K562 (cell line): ENCODE measurements around the gene NOL4L. TPM values are rescaled to one million over a fixed set of nuclear protein-coding genes. Genes with fewer than 3 reads are reported as not detected.
A peak's percentile ranks its signal among the peaks of the same experiment; 100 is the strongest.

Source experiments
- ATAC-seq: fragments of 200-7000 bp; cut with Tn5 transposase; 3 replicates; pipeline ENCODE4 v1.9.1; 2020; ENCODE audit warnings: moderate library complexity
- BruUV-seq: library from RNA; stranded (reverse); fragments of 400-500 nt; replicated peaks from 2 replicates; lab custom pipeline; 2021; lab: Mats Ljungman, UMichigan
- CTCF ChIA-PET: fragments of 300-600 bp; formaldehyde crosslinking; extraction: SDS; loops from one replicate; lab custom pipeline; 2021; ENCODE audit warnings: low intra/inter-chr PET ratio; lab: Yijun Ruan, JAX
- POLR2A ChIA-PET: fragments of 300-600, 350-650 bp; sonication (Branson Sonifier 250); formaldehyde crosslinking; extraction: SDS; loops from one replicate; lab custom pipeline; 2021; ENCODE audit warnings: antibody characterized with exemption, inconsistent platforms; lab: Yijun Ruan, JAX
- DNase-seq, 4 experiments: peaks; one replicate each; pipeline versions ENCODE4 v3.0.0 to v3.0.0-alpha.2; 2011 to 2018; ENCODE audit warnings: low spot score in 3 of 4, mixed read lengths in 3 of 4; ENCODE audit errors: extremely low read depth in 1 of 4
- FAIRE-seq: peaks from 2 replicates; lab custom pipeline; 2011; peaks lifted over from hg19 to GRCh38; lab: Jason Lieb, UNC
- H2AFZ ChIP-seq: 2 replicates; pipeline ENCODE4 v1.6.0; 2011; ENCODE audit warnings: low read depth, low read length, control low read depth, inconsistent platforms
- H3K27ac ChIP-seq: fragments of 200-600 bp; 3 replicates; pipeline ENCODE4 v1.8.0; 2011; ENCODE audit warnings: low read depth, mild to moderate bottlenecking, control low read depth, inconsistent platforms, low read length, moderate library complexity, mixed read lengths; ENCODE audit errors: extremely low read depth
- H3K27me3 ChIP-seq, 2 experiments: fragments of 300-600 bp in 1 of 2; 2 replicates in 1 of 2; 3 replicates in 1 of 2; pipeline versions ENCODE4 v1.6.0 to v1.8.0; 2011; ENCODE audit warnings: inconsistent platforms in 2 of 2, low read length in 2 of 2, mild to moderate bottlenecking in 1 of 2, mixed read lengths in 1 of 2, moderate library complexity in 1 of 2; ENCODE audit not compliant: control insufficient read depth in 2 of 2, insufficient read depth in 2 of 2
- H3K36me3 ChIP-seq: fragments of 300-600 bp; 3 replicates; pipeline ENCODE4 v1.8.0; 2011; ENCODE audit warnings: mild to moderate bottlenecking, low read length, inconsistent platforms; ENCODE audit not compliant: control insufficient read depth, insufficient read depth
- H3K4me1 ChIP-seq, 2 experiments: fragments of 200-600 bp in 1 of 2; replicated peaks in 1 of 2; 2 replicates in 1 of 2; 3 replicates in 1 of 2; pipeline versions ENCODE4 v1.5.1 to v1.8.0; 2011; ENCODE audit warnings: inconsistent platforms in 2 of 2, low read length in 2 of 2, mild to moderate bottlenecking in 1 of 2, mixed read lengths in 1 of 2, moderate library complexity in 1 of 2; ENCODE audit not compliant: control insufficient read depth in 2 of 2, insufficient read depth in 2 of 2
- H3K4me2 ChIP-seq: 2 replicates; pipeline ENCODE4 v1.6.1; 2011; ENCODE audit warnings: low read length, control low read depth, inconsistent platforms, mixed read lengths; ENCODE audit not compliant: insufficient read depth
- H3K4me3 ChIP-seq: fragments of 200-600 bp; sonication (generic), shearing (Covaris generic); 2 replicates; pipeline ENCODE4 v1.5.1; 2016; ENCODE audit warnings: control low read depth, inconsistent platforms
- H3K79me2 ChIP-seq: fragments of 200-600 bp; 3 replicates; pipeline ENCODE4 v1.8.0; 2011; ENCODE audit warnings: low read length, inconsistent platforms; ENCODE audit not compliant: control insufficient read depth, insufficient read depth
- H3K9ac ChIP-seq, 2 experiments: 2 replicates each; pipeline versions ENCODE4 v1.6.0 to v1.6.1; 2011; ENCODE audit warnings: low read depth in 2 of 2, low read length in 2 of 2, control low read depth in 1 of 2, inconsistent platforms in 1 of 2, mild to moderate bottlenecking in 1 of 2, mixed read lengths in 1 of 2; ENCODE audit not compliant: insufficient read depth in 1 of 2
- H3K9me1 ChIP-seq: one replicate; pipeline ENCODE4 v1.6.0; 2011; ENCODE audit warnings: inconsistent platforms, mild to moderate bottlenecking, low read length, moderate library complexity; ENCODE audit not compliant: control insufficient read depth, insufficient read depth
- H3K9me3 ChIP-seq: replicated peaks from 2 replicates; pipeline ENCODE4 v1.5.1; 2011; ENCODE audit warnings: low read depth, low read length, inconsistent platforms; ENCODE audit not compliant: control insufficient read depth, insufficient read depth
- H4K20me1 ChIP-seq: replicated peaks from 2 replicates; pipeline ENCODE4 v1.6.1; 2011; ENCODE audit warnings: low read length, inconsistent platforms, mixed read lengths; ENCODE audit not compliant: control insufficient read depth, insufficient read depth
- BCOR ChIP-seq: fragments of 450-650 bp; IDR thresholded peaks from 2 replicates; pipeline ENCODE4 v1.6.1; 2016
- GTF2A2 ChIP-seq: IDR thresholded peaks from 2 replicates; pipeline ENCODE4 v1.6.1; 2016; ENCODE audit warnings: mild to moderate bottlenecking, missing genetic modification characterization, missing compliant biosample characterization
- HDAC2 ChIP-seq: fragments of 450-650 bp; IDR thresholded peaks from 2 replicates; pipeline ENCODE4 v1.6.1; 2016; ENCODE audit warnings: mild to moderate bottlenecking
- IRF1 ChIP-seq: sonication (generic); formaldehyde crosslinking; IDR thresholded peaks from 2 replicates; pipeline ENCODE4 v1.8.0; 2022; ENCODE audit warnings: missing genetic modification reagents, mild to moderate bottlenecking, borderline replicate concordance
- MYNN ChIP-seq, 2 experiments: sonication (generic); formaldehyde crosslinking in 1 of 2; IDR thresholded peaks; 2 replicates each; pipeline versions ENCODE4 v1.5.0 to v1.6.1; 2016 to 2020; ENCODE audit warnings: antibody characterized with exemption in 1 of 2, missing genetic modification reagents in 1 of 2
- NBN ChIP-seq: fragments of 450-650 bp; IDR thresholded peaks from 2 replicates; pipeline ENCODE4 v1.6.1; 2016; ENCODE audit warnings: low read depth, mild to moderate bottlenecking
- NELFE ChIP-seq: IDR thresholded peaks from 2 replicates; pipeline ENCODE4 v1.6.1; 2011; ENCODE audit warnings: mild to moderate bottlenecking; ENCODE audit not compliant: insufficient read depth, insufficient read length
- PCBP2 ChIP-seq: fragments of 200-400 bp; formaldehyde crosslinking; IDR thresholded peaks from 2 replicates; pipeline ENCODE4 v1.6.1; 2018; ENCODE audit warnings: low read length, low read depth, mild to moderate bottlenecking, moderate library complexity; ENCODE audit not compliant: poor library complexity, severe bottlenecking
- RBFOX2 ChIP-seq: fragments of 200-400 bp; formaldehyde crosslinking; IDR thresholded peaks from 2 replicates; pipeline ENCODE4 v1.6.1; 2017; ENCODE audit warnings: low read depth, mild to moderate bottlenecking, low read length, moderate library complexity
- RNF2 ChIP-seq: sonication (generic); IDR thresholded peaks from 2 replicates; pipeline ENCODE4 v1.6.1; 2016
- TEAD4 ChIP-seq, 2 experiments: sonication (generic) in 1 of 2; formaldehyde crosslinking in 1 of 2; IDR thresholded peaks; 2 replicates each; pipeline versions ENCODE4 v1.6.1 to v1.8.0; 2012 to 2022; ENCODE audit warnings: borderline replicate concordance in 1 of 2, inconsistent platforms in 1 of 2, low read length in 1 of 2, mild to moderate bottlenecking in 1 of 2, missing genetic modification reagents in 1 of 2
- THRB ChIP-seq: fragments of 450-650 bp; formaldehyde crosslinking; conservative IDR thresholded peaks from 2 replicates; pipeline ENCODE4 v1.4.0; 2022; ENCODE audit warnings: mild to moderate bottlenecking, missing genetic modification characterization
- ZFP36 ChIP-seq: fragments of 150-350 bp; IDR thresholded peaks from 2 replicates; pipeline ENCODE4 v1.6.1; 2018; ENCODE audit warnings: low read length, low read depth; ENCODE audit not compliant: partially characterized antibody
- ZNF263 ChIP-seq: sonication (generic); formaldehyde crosslinking; IDR thresholded peaks from 2 replicates; pipeline ENCODE4 v1.8.0; 2022; ENCODE audit warnings: mild to moderate bottlenecking, missing genetic modification reagents, borderline replicate concordance
- ZNF695 ChIP-seq: fragments of 450-650 bp; formaldehyde crosslinking; IDR thresholded peaks from 2 replicates; pipeline ENCODE4 v1.4.0; 2020; ENCODE audit warnings: mild to moderate bottlenecking, moderate library complexity
- ZNF699 ChIP-seq: fragments of 250-450 bp; sonication (Bioruptor Pico); IDR thresholded peaks from 2 replicates; pipeline ENCODE4 v1.8.0; 2021; ENCODE audit warnings: mild to moderate bottlenecking, moderate library complexity; ENCODE audit not compliant: insufficient replicate concordance
- ZNF717 ChIP-seq: fragments of 250-450 bp; sonication (Bioruptor Pico); IDR thresholded peaks from 2 replicates; pipeline ENCODE4 v1.5.0; 2021
- WGBS: fragments of 100-300 bp; shearing (Covaris generic); methylation state at CpG from one replicate; pipeline ENCODE4 v1.1.6; 2016; ENCODE audit warnings: low coverage, mixed read lengths; ENCODE audit not compliant: insufficient coverage; ENCODE audit errors: missing lambda C conversion rate; 5-methylcytosine and 5-hydroxymethylcytosine counted together
- in situ Hi-C: fragments of 300-500 bp; cut with MboI; formaldehyde crosslinking; loops from 4 replicates; pipeline ENCODE4 v1.15.0; 2018; ENCODE audit warnings: inconsistent platforms, mixed read lengths
- intact Hi-C: fragments of 100-400 bp; cut with micrococcal nuclease; formaldehyde crosslinking; loops from 2 replicates; pipeline ENCODE4 v1.14.2; 2022
- polyA plus RNA-seq, 8 experiments: library from polyadenylated mRNA; depleted of rRNA in 4 of 8; stranded (reverse) in 5 of 8; unstranded in 3 of 8; fragments of >200 nt; fragmentation: Nextera tagmentation in 2 of 8; fragmentation: Illumina TruSeq in 1 of 8; extraction: Ambion mirVana in 2 of 8; extraction: Trizol in 1 of 8; gene quantifications; 2 replicates each; pipeline versions ENCODE4 v1.2.1 to v1.2.3, GENCODE V29; 2011 to 2014; ENCODE audit warnings: inconsistent platforms in 1 of 8, missing spikeins in 1 of 8
- total RNA-seq, 7 experiments: library from RNA; depleted of rRNA in 6 of 7; stranded (reverse); fragments of >200 nt in 6 of 7; fragmentation: Illumina TruSeq in 2 of 7; extraction: Trizol in 2 of 7; gene quantifications; 2 replicates each; pipeline versions ENCODE4 v1.2.1 to v1.2.3, GENCODE V29; 2011 to 2021; ENCODE audit warnings: low replicate concordance in 1 of 7
- TF ChIP-seq, protein P1 (sequence below), 2 experiments: fragments of 250-450 bp in 1 of 2; fragments of 450-650 bp in 1 of 2; sonication (Bioruptor Pico) in 1 of 2; IDR thresholded peaks; 2 replicates each; pipeline versions ENCODE4 v1.6.1 to v1.8.0; 2016 to 2021; ENCODE audit warnings: mild to moderate bottlenecking in 2 of 2, moderate library complexity in 2 of 2, missing compliant biosample characterization in 1 of 2, missing genetic modification characterization in 1 of 2

NOL4L gene
- total and polyA plus RNA-seq, 9 of the 15 experiments (the other 6 are each of a cell fraction or from before 2014, with no cell fraction given), result 5.1 to 36.2 (median 13.6) TPM

DNA sequence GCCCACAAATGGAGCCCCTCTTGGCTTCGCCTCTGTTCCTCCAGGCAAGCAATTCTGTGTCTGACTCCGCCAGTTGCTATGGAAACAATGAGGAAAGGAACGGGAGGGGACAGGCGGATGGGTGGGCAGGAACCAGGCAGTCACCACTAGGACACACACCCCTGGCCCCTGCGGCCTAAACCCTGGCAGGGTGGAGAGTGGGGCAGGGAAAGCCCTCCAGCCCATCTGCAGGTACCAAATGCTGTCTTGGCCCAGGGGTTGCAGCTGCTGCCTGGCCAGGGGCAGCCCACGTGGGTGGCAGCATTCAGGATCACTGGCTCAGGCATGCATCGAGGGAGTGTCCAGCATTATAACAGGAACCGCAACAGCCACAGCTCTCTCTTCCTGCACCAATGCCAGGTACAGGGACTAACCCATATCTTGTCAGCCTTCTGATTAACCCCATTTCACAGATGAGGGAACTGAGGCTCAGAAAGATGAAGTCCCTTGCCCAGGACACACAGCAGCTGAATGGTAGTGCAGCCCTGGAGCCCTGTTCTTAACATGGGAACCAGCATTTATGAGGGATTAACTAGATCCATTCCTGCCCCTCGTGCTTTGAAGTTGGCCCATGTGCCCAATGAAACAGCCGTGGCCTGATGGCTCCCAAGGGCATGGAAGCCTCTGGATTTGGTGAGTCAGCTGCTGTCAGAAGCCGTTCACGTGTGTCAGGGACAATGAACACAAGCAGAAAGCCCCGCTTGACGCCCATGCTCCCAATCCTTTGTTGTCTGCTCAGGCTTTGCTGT is 66.3 kb downstream of the NOL4L start:
- Histone ChIP-seq H3K4me3 (no peak overlapping the region), H2AFZ (no peak overlapping the region), H3K27me3 (no peaks in the 10 kb centered on the region), H4K20me1 (no peaks in the 10 kb centered on the region; the same call in 1 of the 2 replicates), H3K9me1 (peaks cover 3% of the 10 kb centered on the region), H3K4me2 (no peak overlapping the region), H3K27ac (no peak overlapping the region), H3K79me2 (no peaks in the 10 kb centered on the region), H3K4me1 (peaks cover 5 to 38% of the 10 kb centered on the region in 2 experiments; a peak in 3 of 5 replicates), H3K9me3 (no peaks in the 10 kb centered on the region), H3K9ac (0 out of 4 replicates have a peak overlapping the region, but pooled peaks of 1 of the 2 experiments have one; percentile 56), H3K36me3 (peaks cover 77% of the 10 kb centered on the region; the same call in 2 of the 3 replicates)
- BruUV-seq, result no TSS peak
- in situ Hi-C loops, result loop anchor here (5.0 to 10.0 kb wide), 2 partner anchors 134 to 256 kb away; no protein-coding TSS in a partner anchor
- CTCF ChIA-PET, result no interaction called here
- POLR2A ChIA-PET, result interaction anchor here (0.6 to 1.6 kb wide), 2 partner anchors 110 to 145 kb away, joined by 3 to 6 read pairs; no protein-coding TSS in a partner anchor
- DNase-seq (no peak), FAIRE-seq (no peak), ATAC-seq (no peak)
- 92% methylated on average over 12 of the region's 14 CpGs for WGBS
- intact Hi-C loops, result no loop called here
- TF ChIP-seq HDAC2 (no peak), PCBP2 (no peak), ZNF263 (CRISPR knock-in tag) (no peak), GTF2A2 (no peak), BCOR (0 out of 2 replicates have a peak, but pooled peaks have one; percentile 41), ZNF695 (CRISPR knock-in tag) (no peak), NELFE (no peak), MYNN (IDR thresholded peaks at IDR 0.05) (no peak), MYNN (CRISPR knock-in tag; IDR thresholded peaks at IDR 0.05) (no peak), RNF2 (no peak), ZNF699 (CRISPR knock-in tag) (no peak), ZNF717 (CRISPR knock-in tag) (no peak), RBFOX2 (no peak), ZFP36 (no peak), TEAD4 (IDR thresholded peaks at IDR 0.05; ENCODE audit: low read length) (no peak), TEAD4 (CRISPR knock-in tag; IDR thresholded peaks at IDR 0.05; ENCODE audit: borderline replicate concordance) (no peak), IRF1 (CRISPR knock-in tag) (no peak), THRB (no peak), NBN (no peak)
- TF ChIP-seq, protein P1, sequence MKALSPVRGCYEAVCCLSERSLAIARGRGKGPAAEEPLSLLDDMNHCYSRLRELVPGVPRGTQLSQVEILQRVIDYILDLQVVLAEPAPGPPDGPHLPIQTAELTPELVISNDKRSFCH (CRISPR knock-in tag; IDR thresholded peaks at IDR 0.05), result no peak
- TF ChIP-seq, protein P1 (tag; IDR thresholded peaks at IDR 0.05), result no peak
